ENCODE results near the gene ERCC6L2.

GRCh38 chr9:95977371-95977770, 101.9 kb downstream of the ERCC6L2 start:
- TF ChIP-seq CTCF (IDR thresholded peaks at IDR 0.05) = no peak
- no peak for TF ChIP-seq POLR2A (IDR thresholded peaks at IDR 0.05)
- TF ChIP-seq EP300 (IDR thresholded peaks at IDR 0.05) = no peak

Measured in tibial nerve (tissue), 4 donors.